HepG2 (cell line): ENCODE results near the gene FKBP1B. TPM values are rescaled to one million over a fixed set of nuclear protein-coding genes. Genes with fewer than 3 reads are reported as not detected.

Experiments
- ATAC-seq: fragments of 200-7000 bp; cut with Tn5 transposase; 3 replicates; pipeline ENCODE4 v1.9.1; 2020; ENCODE audit warnings: mild to moderate bottlenecking, moderate library complexity
- BruUV-seq: library from RNA; stranded (reverse); fragments of 400-500 nt; replicated peaks from 2 replicates; lab custom pipeline; 2021; lab: Mats Ljungman, UMichigan
- CTCF ChIA-PET: fragments of 300-600 bp; formaldehyde crosslinking; extraction: SDS; loops from one replicate; lab custom pipeline; 2021; ENCODE audit warnings: low total read pairs, inconsistent platforms, low intra/inter-chr PET ratio; lab: Yijun Ruan, JAX
- POLR2A ChIA-PET: fragments of 350-600 bp; sonication (Branson Sonifier 250); formaldehyde crosslinking; loops from one replicate; lab custom pipeline; 2020; ENCODE audit warnings: antibody characterized with exemption, inconsistent platforms; lab: Yijun Ruan, JAX
- DNase-seq: peaks from one replicate; pipeline ENCODE4 v3.0.0-alpha.2; 2015; ENCODE audit warnings: low spot score
- FAIRE-seq: peaks from 3 replicates; lab custom pipeline; 2011; peaks lifted over from hg19 to GRCh38; lab: Jason Lieb, UNC
- H2AFZ ChIP-seq: one replicate; pipeline ENCODE4 v1.6.1; 2011; ENCODE audit warnings: low read length, inconsistent platforms
- H3K27ac ChIP-seq: fragments of 300-600 bp; 3 replicates; pipeline ENCODE4 v1.8.0; 2011; ENCODE audit warnings: mixed run types, mild to moderate bottlenecking, mixed read lengths, low read length, inconsistent platforms; ENCODE audit not compliant: insufficient read depth; ENCODE audit errors: extremely low read length
- H3K27me3 ChIP-seq, 2 experiments: fragments of 200-600 bp in 1 of 2; 2 replicates in 1 of 2; 3 replicates in 1 of 2; pipeline versions ENCODE4 v1.6.0 to v1.8.0; 2011; ENCODE audit warnings: low read length in 2 of 2, mild to moderate bottlenecking in 2 of 2, moderate library complexity in 2 of 2, inconsistent platforms in 1 of 2; ENCODE audit not compliant: insufficient read depth in 2 of 2, control insufficient read depth in 1 of 2
- H3K36me3 ChIP-seq, 2 experiments: fragments of 200-600 bp in 1 of 2; replicated peaks in 1 of 2; 2 replicates in 1 of 2; 3 replicates in 1 of 2; pipeline versions ENCODE4 v1.5.1 to v1.8.0; 2011; ENCODE audit warnings: low read length in 2 of 2, inconsistent platforms in 1 of 2; ENCODE audit not compliant: insufficient read depth in 2 of 2, control insufficient read depth in 1 of 2
- H3K4me1 ChIP-seq: 2 replicates; pipeline ENCODE4 v1.5.1; 2012; ENCODE audit warnings: low read length, inconsistent platforms; ENCODE audit not compliant: insufficient read depth
- H3K4me2 ChIP-seq: 2 replicates; pipeline ENCODE4 v1.6.0; 2011; ENCODE audit warnings: low read depth, low read length, inconsistent platforms
- H3K4me3 ChIP-seq, 3 experiments: fragments of 200-600 bp in 1 of 3; sonication (generic), shearing (Covaris generic) in 1 of 3; replicated peaks in 1 of 3; 2 replicates each; pipeline ENCODE4 v1.5.1; 2011 to 2016; ENCODE audit warnings: low read length in 3 of 3, inconsistent platforms in 2 of 3, low read depth in 2 of 3, mild to moderate bottlenecking in 2 of 3, control low read depth in 1 of 3, mixed read lengths in 1 of 3; ENCODE audit not compliant: insufficient read depth in 1 of 3
- H3K79me2 ChIP-seq: one replicate; pipeline ENCODE4 v1.6.1; 2011; ENCODE audit warnings: low read length, inconsistent platforms; ENCODE audit not compliant: insufficient read depth
- H3K9ac ChIP-seq: 2 replicates; pipeline ENCODE4 v1.6.0; 2011; ENCODE audit warnings: mild to moderate bottlenecking, low read depth, low read length, inconsistent platforms; ENCODE audit not compliant: insufficient read depth
- H3K9me3 ChIP-seq: 2 replicates; pipeline ENCODE4 v1.5.1; 2012; ENCODE audit warnings: mild to moderate bottlenecking, low read length
- H4K20me1 ChIP-seq: 2 replicates; pipeline ENCODE4 v1.6.0; 2011; ENCODE audit warnings: inconsistent platforms, mild to moderate bottlenecking, low read length, moderate library complexity; ENCODE audit not compliant: insufficient read depth
- AKNA ChIP-seq: sonication (generic); formaldehyde crosslinking; IDR thresholded peaks from 2 replicates; pipeline ENCODE4 v1.4.0; 2020; ENCODE audit warnings: missing genetic modification reagents, borderline replicate concordance
- HNRNPK ChIP-seq: fragments of 200-400 bp; formaldehyde crosslinking; IDR thresholded peaks from 2 replicates; pipeline ENCODE4 v1.6.1; 2018; ENCODE audit warnings: low read length, low read depth, moderate library complexity, mild to moderate bottlenecking; ENCODE audit not compliant: poor library complexity, severe bottlenecking
- MAFF ChIP-seq: IDR thresholded peaks from 2 replicates; pipeline ENCODE4 v1.6.1; 2011; ENCODE audit warnings: low read depth, low read length, improper control_type of control experiment
- SAFB2 ChIP-seq: sonication (generic); formaldehyde crosslinking; IDR thresholded peaks from 2 replicates; pipeline ENCODE4 v1.5.1; 2020; ENCODE audit warnings: missing genetic modification reagents, low read depth, mild to moderate bottlenecking, borderline replicate concordance
- SMAD3 ChIP-seq: sonication (generic); formaldehyde crosslinking; IDR thresholded peaks from 2 replicates; pipeline ENCODE4 v1.4.0; 2020; ENCODE audit warnings: missing genetic modification reagents
- SRSF9 ChIP-seq: fragments of 200-400 bp; formaldehyde crosslinking; IDR thresholded peaks from 2 replicates; pipeline ENCODE4 v1.6.1; 2018; ENCODE audit warnings: borderline replicate concordance, mild to moderate bottlenecking, low read depth, low read length; ENCODE audit not compliant: insufficient read depth, poor library complexity, severe bottlenecking
- ZBTB26 ChIP-seq: IDR thresholded peaks from 2 replicates; pipeline ENCODE4 v1.6.1; 2016; ENCODE audit warnings: missing compliant biosample characterization, missing genetic modification reagents, borderline replicate concordance
- ZFP37 ChIP-seq: sonication (generic); formaldehyde crosslinking; IDR thresholded peaks from 2 replicates; pipeline ENCODE4 v1.4.0; 2020; ENCODE audit warnings: missing genetic modification reagents, borderline replicate concordance
- ZFP62 ChIP-seq: sonication (generic); formaldehyde crosslinking; IDR thresholded peaks from 2 replicates; pipeline ENCODE4 v1.4.0; 2020; ENCODE audit warnings: missing genetic modification reagents
- ZNF7 ChIP-seq: IDR thresholded peaks from 2 replicates; pipeline ENCODE4 v1.6.1; 2016; ENCODE audit warnings: missing biosample characterization, missing genetic modification reagents
- ZNF709 ChIP-seq: sonication (generic); formaldehyde crosslinking; IDR thresholded peaks from 2 replicates; pipeline ENCODE4 v1.5.0; 2020; ENCODE audit warnings: mild to moderate bottlenecking, missing genetic modification reagents
- WGBS: methylation state at CpG from one replicate; pipeline ENCODE4 v1.1.6; 2017; ENCODE audit warnings: low lambda C conversion rate; 5-methylcytosine and 5-hydroxymethylcytosine counted together
- in situ Hi-C: cut with HindIII; loops from 2 replicates; pipeline ENCODE4 v1.10.0; 2017; ENCODE audit warnings: low pct_unique_long_range_greater_than_20kb; ENCODE audit not compliant: extremely low pct_ligation_motif_present
- intact Hi-C: fragments of 100-400 bp; cut with micrococcal nuclease; formaldehyde crosslinking; loops from one replicate; pipeline ENCODE4 v1.10.0; 2022; ENCODE audit not compliant: unreplicated experiment
- polyA plus RNA-seq, 8 experiments: library from polyadenylated mRNA; depleted of rRNA in 3 of 8; stranded (reverse) in 7 of 8; unstranded in 1 of 8; fragments of >200 nt; fragmentation: Illumina TruSeq in 4 of 8; extraction: Trizol in 4 of 8; gene quantifications; 2 replicates each; pipeline versions ENCODE4 v1.2.1 to v1.2.3, GENCODE V29; 2011 to 2016; ENCODE audit warnings: low read depth in 4 of 8, missing spikeins in 1 of 8, mixed read lengths in 1 of 8; ENCODE audit not compliant: insufficient read depth in 1 of 8
- total RNA-seq, 5 experiments: library from RNA; depleted of rRNA; stranded (reverse); fragments of >200 nt; fragmentation: Illumina TruSeq; extraction: Trizol; gene quantifications; 2 replicates each; pipeline ENCODE4 v1.2.3, GENCODE V29; 2016; ENCODE audit warnings: low read depth in 1 of 5

Gene FKBP1B
- total and polyA plus RNA-seq, 2 of the 13 experiments (the other 11 are each of a cell fraction or from before 2014, with no cell fraction given), result 35.2 to 96.3 TPM

GRCh38 chr2:24086241-24086640 is 36.7 kb downstream of the FKBP1B start:
- Histone ChIP-seq H3K36me3 (peaks cover 2 to 9% of the 10 kb centered on the region in 2 experiments; a peak in 2 of 5 replicates), H4K20me1 (no peaks in the 10 kb centered on the region), H3K4me3 (no peak overlapping the region), H2AFZ (no peak overlapping the region), H3K79me2 (no peaks in the 10 kb centered on the region), H3K4me1 (peaks cover 30% of the 10 kb centered on the region), H3K9me3 (no peaks in the 10 kb centered on the region), H3K27me3 (no peaks in the 10 kb centered on the region; a peak in 1 of 5 replicates), H3K9ac (no peak overlapping the region), H3K4me2 (no peak overlapping the region), H3K27ac (no peak overlapping the region)
- ChIA-PET POLR2A (no interaction called here), CTCF (interaction anchor here (3.5 kb wide), 1 partner anchor 78 kb away, joined by 71 read pairs; no protein-coding TSS in a partner anchor)
- no TSS peak for BruUV-seq
- 61% methylated on average over 1 of the region's 1 CpG for WGBS
- DNase-seq, result no peak
- intact Hi-C loops (no loop called here), in situ Hi-C loops (loop anchor here (10.0 kb wide), 1 partner anchor 79 kb away; no protein-coding TSS in a partner anchor)
- no peak for FAIRE-seq
- ATAC-seq, result no peak
- no peak for TF ChIP-seq SMAD3
- TF ChIP-seq HNRNPK, result peak; percentile 95

GRCh38 chr2:24087032-24087431 is 37.5 kb downstream of the FKBP1B start:
- in situ Hi-C loops (loop anchor here (10.0 kb wide), 1 partner anchor 78 kb away; no protein-coding TSS in a partner anchor), intact Hi-C loops (no loop called here)
- no peaks in the 10 kb centered on the region for H3K79me2 ChIP-seq
- H3K9me3 ChIP-seq, result no peaks in the 10 kb centered on the region
- FAIRE-seq (no peak), DNase-seq (no peak), ATAC-seq (no peak)
- H3K4me3 ChIP-seq, result no peak overlapping the region
- H3K36me3 ChIP-seq, result peaks cover 2 to 8% of the 10 kb centered on the region in 2 experiments; a peak in 2 of 5 replicates
- H4K20me1 ChIP-seq, result no peaks in the 10 kb centered on the region
- no peak overlapping the region for H3K4me2 ChIP-seq
- CTCF ChIA-PET, result no interaction called here
- BruUV-seq, result no TSS peak
- no peaks in the 10 kb centered on the region; a peak in 1 of 5 replicates for H3K27me3 ChIP-seq
- no peak overlapping the region for H2AFZ ChIP-seq
- 14% methylated on average over 3 of the region's 3 CpGs for WGBS
- no peak overlapping the region for H3K27ac ChIP-seq
- peaks cover 30% of the 10 kb centered on the region for H3K4me1 ChIP-seq
- no peak overlapping the region for H3K9ac ChIP-seq
- POLR2A ChIA-PET, result no interaction called here
- TF ChIP-seq ZNF709 (CRISPR knock-in tag) (no peak), ZFP62 (no peak), SRSF9 (no peak), ZNF7 (no peak), ZFP37 (no peak), ZBTB26 (CRISPR knock-in tag) (no peak), MAFF (peak; percentile 75), AKNA (CRISPR knock-in tag) (no peak), SAFB2 (CRISPR knock-in tag) (no peak)
